Caco-2 (cell line): ENCODE measurements around the gene HSDL1. TPM values are rescaled to one million over a fixed set of nuclear protein-coding genes. Genes with fewer than 3 reads are reported as not detected.
A peak's percentile ranks its signal among the peaks of the same experiment; 100 is the strongest.

Experiments
- BruUV-seq: library from RNA; stranded (reverse); fragments of 400-500 nt; replicated peaks from 2 replicates; lab custom pipeline; 2021; lab: Mats Ljungman, UMichigan
- CTCF ChIA-PET: fragments of 300-600 bp; sonication (Branson Sonifier 250); formaldehyde crosslinking; loops from one replicate; lab custom pipeline; 2022; ENCODE audit warnings: antibody characterized with exemption; lab: Charles Lee
- POLR2A ChIA-PET: fragments of 300-600 bp; sonication (Branson Sonifier 250); formaldehyde crosslinking; loops from one replicate; lab custom pipeline; 2022; ENCODE audit warnings: antibody characterized with exemption; lab: Charles Lee
- DNase-seq, 2 experiments: peaks; one replicate each; pipeline versions ENCODE4 v3.0.0 to v3.0.0-alpha.2; 2020 to 2022
- H3K27me3 ChIP-seq: replicated peaks from 2 replicates; pipeline ENCODE4 v1.6.0; 2011; ENCODE audit warnings: low read length; ENCODE audit not compliant: control insufficient read depth, insufficient read depth
- H3K36me3 ChIP-seq: 2 replicates; pipeline ENCODE4 v1.5.1; 2011; ENCODE audit warnings: low read length; ENCODE audit not compliant: control insufficient read depth, insufficient read depth
- H3K4me1 ChIP-seq: fragments of 250-450 bp; sonication (Bioruptor Pico); 2 replicates; pipeline ENCODE4 v1.5.1; 2020; ENCODE audit warnings: mild to moderate bottlenecking
- H3K4me3 ChIP-seq: 2 replicates; pipeline ENCODE4 v1.5.1; 2011; ENCODE audit warnings: low read depth, mild to moderate bottlenecking, control low read depth, low read length
- H3K9me3 ChIP-seq: fragments of 250-450 bp; sonication (Bioruptor Pico); 2 replicates; pipeline ENCODE4 v1.5.1; 2020; ENCODE audit warnings: mild to moderate bottlenecking, moderate library complexity
- H3K27ac Mint-ChIP-seq: one replicate; pipeline ENCODE4 v1.8.0; 2022; ENCODE audit warnings: mixed read lengths; ENCODE audit not compliant: unreplicated experiment
- H3K27me3 Mint-ChIP-seq: one replicate; pipeline ENCODE4 v1.8.0; 2022; ENCODE audit warnings: mixed read lengths; ENCODE audit not compliant: insufficient read depth, unreplicated experiment
- H3K36me3 Mint-ChIP-seq: one replicate; pipeline ENCODE4 v1.8.0; 2022; ENCODE audit warnings: mild to moderate bottlenecking, mixed read lengths; ENCODE audit not compliant: insufficient read depth, unreplicated experiment
- H3K4me1 Mint-ChIP-seq: one replicate; pipeline ENCODE4 v1.8.0; 2022; ENCODE audit warnings: low read depth, mixed read lengths; ENCODE audit not compliant: unreplicated experiment
- H3K4me3 Mint-ChIP-seq: one replicate; pipeline ENCODE4 v1.8.0; 2022; ENCODE audit warnings: mild to moderate bottlenecking, moderate library complexity, mixed read lengths; ENCODE audit not compliant: unreplicated experiment
- H3K9me3 Mint-ChIP-seq: one replicate; pipeline ENCODE4 v1.8.0; 2022; ENCODE audit warnings: mixed read lengths; ENCODE audit not compliant: unreplicated experiment
- CTCF ChIP-seq, 2 experiments: fragments of 200-600 bp in 1 of 2; IDR thresholded peaks; 1 replicate in 1 of 2; 2 replicates in 1 of 2; pipeline versions ENCODE4 v1.5.1 to v1.8.0; 2011 to 2022; ENCODE audit warnings: antibody characterized with exemption in 1 of 2, control low read depth in 1 of 2, inconsistent platforms in 1 of 2, low read depth in 1 of 2, low read length in 1 of 2, mild to moderate bottlenecking in 1 of 2, moderate library complexity in 1 of 2; ENCODE audit not compliant: insufficient read depth in 1 of 2, severe bottlenecking in 1 of 2, unreplicated experiment in 1 of 2
- intact Hi-C: fragments of 100-400 bp; cut with micrococcal nuclease; formaldehyde crosslinking; loops from one replicate; pipeline ENCODE4 v1.10.0; 2022; ENCODE audit not compliant: unreplicated experiment
- total RNA-seq: library from RNA; stranded (reverse); gene quantifications from 2 replicates; pipeline ENCODE4 v1.2.3, GENCODE V29; 2022

HSDL1 gene
- total RNA-seq, 1 experiment from 2014 or later, result 23.7 TPM

- no peaks in the 10 kb centered on the region for H3K27me3 Mint-ChIP-seq
- peaks cover 16% of the 10 kb centered on the region for H3K4me1 ChIP-seq
- peak; percentile 70 to 80 for DNase-seq
- ChIA-PET CTCF (interaction anchor here (0.6 to 1.9 kb wide), 4 partner anchors 11 to 185 kb away, joined by 3 to 10 read pairs (median 4); partner anchors contain the start of genes MBTPS1 and TAF1C), POLR2A (no interaction called here)
- H3K36me3 Mint-ChIP-seq, result peaks cover 8% of the 10 kb centered on the region
- no peaks in the 10 kb centered on the region for H3K27me3 ChIP-seq
- BruUV-seq, result no TSS peak
- no peak overlapping the region for H3K4me3 Mint-ChIP-seq
- intact Hi-C loops, result loop anchor here (1.0 to 2.0 kb wide), 3 partner anchors 30 to 91 kb away; partner anchors contain the start of genes DNAAF1, HSDL1 and MBTPS1
- no peaks in the 10 kb centered on the region for H3K4me1 Mint-ChIP-seq
- H3K27ac Mint-ChIP-seq, result peak overlapping the region; percentile 36
- no peak overlapping the region for H3K4me3 ChIP-seq
- H3K9me3 Mint-ChIP-seq, result no peaks in the 10 kb centered on the region
- no peaks in the 10 kb centered on the region; the same call in 1 of the 2 replicates for H3K36me3 ChIP-seq
- TF ChIP-seq CTCF (IDR thresholded peaks at IDR 0.05; ENCODE audit: insufficient read depth in 1 of 2, low read depth in 1 of 2, low read length in 1 of 2, severe bottlenecking in 1 of 2, unreplicated experiment in 1 of 2), result peak; percentile 67 to 69
- H3K9me3 ChIP-seq, result no peaks in the 10 kb centered on the region
Observed at GRCh38 chr16:84175350-84176081, 30.5 kb upstream of the HSDL1 start.

- no peak for TF ChIP-seq CTCF (IDR thresholded peaks at IDR 0.05; ENCODE audit: insufficient read depth in 1 of 2, low read depth in 1 of 2, low read length in 1 of 2, severe bottlenecking in 1 of 2, unreplicated experiment in 1 of 2)
- no peak for DNase-seq
- POLR2A ChIA-PET, result no interaction called here
- Histone ChIP-seq H3K36me3 (no peaks in the 10 kb centered on the region; the same call in 1 of the 2 replicates), H3K27me3 (no peaks in the 10 kb centered on the region), H3K4me3 (no peak overlapping the region), H3K9me3 (no peaks in the 10 kb centered on the region), H3K4me1 (peaks cover 16% of the 10 kb centered on the region)
- no peak overlapping the region for H3K27ac Mint-ChIP-seq
- no TSS peak for BruUV-seq
- CTCF ChIA-PET, result interaction anchor here (1.4 to 1.9 kb wide), 1 partner anchor 13 kb away, joined by 4 to 10 read pairs; the partner anchor contains the start of gene TAF1C
- peaks cover 5% of the 10 kb centered on the region for H3K27me3 Mint-ChIP-seq
- intact Hi-C loops, result loop anchor here (2.0 kb wide), 1 partner anchor 58 kb away; the partner anchor contains the start of gene MBTPS1
- H3K36me3 Mint-ChIP-seq, result peaks cover 8% of the 10 kb centered on the region
- no peaks in the 10 kb centered on the region for H3K4me1 Mint-ChIP-seq
- no peak overlapping the region for H3K4me3 Mint-ChIP-seq
- H3K9me3 Mint-ChIP-seq, result no peaks in the 10 kb centered on the region
Observed at GRCh38 chr16:84174396-84174795, 29.4 kb upstream of the HSDL1 start.

GRCh38 chr16:84169765-84170310 lies 24.9 kb upstream of the HSDL1 start:
- DNase-seq, result no peak
- Histone ChIP-seq H3K36me3 (no peaks in the 10 kb centered on the region), H3K4me3 (no peak overlapping the region), H3K4me1 (no peaks in the 10 kb centered on the region), H3K9me3 (no peaks in the 10 kb centered on the region), H3K27me3 (no peaks in the 10 kb centered on the region)
- Mint-ChIP-seq H3K4me3 (no peak overlapping the region), H3K27me3 (peaks cover 14% of the 10 kb centered on the region), H3K27ac (no peak overlapping the region), H3K4me1 (no peaks in the 10 kb centered on the region), H3K9me3 (no peaks in the 10 kb centered on the region), H3K36me3 (peaks cover under 1% of the 10 kb centered on the region)
- TF ChIP-seq CTCF (IDR thresholded peaks at IDR 0.05; ENCODE audit: insufficient read depth in 1 of 2, low read depth in 1 of 2, low read length in 1 of 2, severe bottlenecking in 1 of 2, unreplicated experiment in 1 of 2), result no peak
- ChIA-PET CTCF (interaction anchor here (0.7 to 3.5 kb wide), 3 partner anchors 17 to 156 kb away, joined by 3 to 19 read pairs (median 8); partner anchors contain the start of gene TAF1C), POLR2A (no interaction called here)
- intact Hi-C loops, result no loop called here
- BruUV-seq, result no TSS peak
